ENCODE data around the gene CACNA2D3.

The CACNA2D3 gene

GRCh38 chr3:54743755-54744154 lies 621.4 kb downstream of the CACNA2D3 start:
- Histone ChIP-seq H3K4me2 (ENCODE audit: low read depth, low read length) (no peak overlapping the region), H2AFZ (ENCODE audit: low read length) (no peak overlapping the region), H3K27me3 (replicated peaks; ENCODE audit: insufficient read depth, low read length) (no peaks in the 10 kb centered on the region), H3K36me3 (replicated peaks; ENCODE audit: insufficient read depth, low read length) (no peaks in the 10 kb centered on the region), H3K27ac (ENCODE audit: low read length) (no peak overlapping the region), H3K4me3 (ENCODE audit: low read length) (no peak overlapping the region), H4K20me1 (ENCODE audit: insufficient read depth, low read length) (no peaks in the 10 kb centered on the region), H3K9me3 (replicated peaks; ENCODE audit: insufficient read depth, low read length) (no peaks in the 10 kb centered on the region), H3K79me2 (ENCODE audit: low read length) (no peaks in the 10 kb centered on the region), H3K4me1 (ENCODE audit: low read length) (no peaks in the 10 kb centered on the region), H3K9ac (ENCODE audit: low read length) (no peak overlapping the region), H3K9me2 (replicated peaks; ENCODE audit: insufficient read depth, low read length) (no peaks in the 10 kb centered on the region), H3F3A (ENCODE audit: insufficient read depth, low read length) (no peaks in the 10 kb centered on the region)
- TF ChIP-seq EZH2 (optimal IDR thresholded peaks at IDR 0.05; ENCODE audit: low read depth, low read length) (no peak), EZH2phosphoT487 (IDR thresholded peaks at IDR 0.05; ENCODE audit: low read length) (no peak), CTCF (IDR thresholded peaks at IDR 0.05; ENCODE audit: low read length) (no peak)
- no peak for DNase-seq

- Histone ChIP-seq H3K4me2 (ENCODE audit: low read depth, low read length) (no peak overlapping the region), H3K36me3 (replicated peaks; ENCODE audit: insufficient read depth, low read length) (no peaks in the 10 kb centered on the region), H4K20me1 (ENCODE audit: insufficient read depth, low read length) (no peaks in the 10 kb centered on the region), H3K4me1 (ENCODE audit: low read length) (no peaks in the 10 kb centered on the region), H3K27ac (ENCODE audit: low read length) (no peak overlapping the region), H3K79me2 (ENCODE audit: low read length) (no peaks in the 10 kb centered on the region), H3K9me2 (replicated peaks; ENCODE audit: insufficient read depth, low read length) (no peaks in the 10 kb centered on the region), H3K4me3 (ENCODE audit: low read length) (no peak overlapping the region), H2AFZ (ENCODE audit: low read length) (no peak overlapping the region), H3F3A (ENCODE audit: insufficient read depth, low read length) (no peaks in the 10 kb centered on the region), H3K9ac (ENCODE audit: low read length) (no peak overlapping the region), H3K9me3 (replicated peaks; ENCODE audit: insufficient read depth, low read length) (no peaks in the 10 kb centered on the region), H3K27me3 (replicated peaks; ENCODE audit: insufficient read depth, low read length) (no peaks in the 10 kb centered on the region)
- no peak for DNase-seq
- TF ChIP-seq EZH2 (optimal IDR thresholded peaks at IDR 0.05; ENCODE audit: low read depth, low read length) (no peak), EZH2phosphoT487 (IDR thresholded peaks at IDR 0.05; ENCODE audit: low read length) (no peak), CTCF (IDR thresholded peaks at IDR 0.05; ENCODE audit: low read length) (no peak)
Observed at GRCh38 chr3:54744291-54744690, 621.9 kb downstream of the CACNA2D3 start.

GRCh38 chr3:54745843-54746242 lies 623.5 kb downstream of the CACNA2D3 start:
- no peak overlapping the region for H2AFZ ChIP-seq (ENCODE audit: low read length)
- no peak overlapping the region for H3K27ac ChIP-seq (ENCODE audit: low read length)
- no peaks in the 10 kb centered on the region for H4K20me1 ChIP-seq (ENCODE audit: insufficient read depth, low read length)
- H3K4me2 ChIP-seq (ENCODE audit: low read depth, low read length): no peak overlapping the region
- H3K4me3 ChIP-seq (ENCODE audit: low read length): no peak overlapping the region
- no peak overlapping the region for H3K9ac ChIP-seq (ENCODE audit: low read length)
- TF ChIP-seq EZH2 (optimal IDR thresholded peaks at IDR 0.05; ENCODE audit: low read depth, low read length) (no peak), EZH2phosphoT487 (IDR thresholded peaks at IDR 0.05; ENCODE audit: low read length) (no peak), CTCF (IDR thresholded peaks at IDR 0.05; ENCODE audit: low read length) (no peak)
- no peaks in the 10 kb centered on the region for H3K27me3 ChIP-seq (replicated peaks; ENCODE audit: insufficient read depth, low read length)
- H3K9me3 ChIP-seq (replicated peaks; ENCODE audit: insufficient read depth, low read length): no peaks in the 10 kb centered on the region
- no peaks in the 10 kb centered on the region for H3K36me3 ChIP-seq (replicated peaks; ENCODE audit: insufficient read depth, low read length)
- no peaks in the 10 kb centered on the region for H3F3A ChIP-seq (ENCODE audit: insufficient read depth, low read length)
- DNase-seq: no peak
- no peaks in the 10 kb centered on the region for H3K9me2 ChIP-seq (replicated peaks; ENCODE audit: insufficient read depth, low read length)
- H3K79me2 ChIP-seq (ENCODE audit: low read length): no peaks in the 10 kb centered on the region
- H3K4me1 ChIP-seq (ENCODE audit: low read length): no peaks in the 10 kb centered on the region
